ENCODE data around the gene KRTAP5-4. TPM values are rescaled to one million over a fixed set of nuclear protein-coding genes. Genes with fewer than 3 reads are reported as not detected.

Gene KRTAP5-4
- total RNA-seq, 1 experiment from 2014 or later, result not detected

DNA sequence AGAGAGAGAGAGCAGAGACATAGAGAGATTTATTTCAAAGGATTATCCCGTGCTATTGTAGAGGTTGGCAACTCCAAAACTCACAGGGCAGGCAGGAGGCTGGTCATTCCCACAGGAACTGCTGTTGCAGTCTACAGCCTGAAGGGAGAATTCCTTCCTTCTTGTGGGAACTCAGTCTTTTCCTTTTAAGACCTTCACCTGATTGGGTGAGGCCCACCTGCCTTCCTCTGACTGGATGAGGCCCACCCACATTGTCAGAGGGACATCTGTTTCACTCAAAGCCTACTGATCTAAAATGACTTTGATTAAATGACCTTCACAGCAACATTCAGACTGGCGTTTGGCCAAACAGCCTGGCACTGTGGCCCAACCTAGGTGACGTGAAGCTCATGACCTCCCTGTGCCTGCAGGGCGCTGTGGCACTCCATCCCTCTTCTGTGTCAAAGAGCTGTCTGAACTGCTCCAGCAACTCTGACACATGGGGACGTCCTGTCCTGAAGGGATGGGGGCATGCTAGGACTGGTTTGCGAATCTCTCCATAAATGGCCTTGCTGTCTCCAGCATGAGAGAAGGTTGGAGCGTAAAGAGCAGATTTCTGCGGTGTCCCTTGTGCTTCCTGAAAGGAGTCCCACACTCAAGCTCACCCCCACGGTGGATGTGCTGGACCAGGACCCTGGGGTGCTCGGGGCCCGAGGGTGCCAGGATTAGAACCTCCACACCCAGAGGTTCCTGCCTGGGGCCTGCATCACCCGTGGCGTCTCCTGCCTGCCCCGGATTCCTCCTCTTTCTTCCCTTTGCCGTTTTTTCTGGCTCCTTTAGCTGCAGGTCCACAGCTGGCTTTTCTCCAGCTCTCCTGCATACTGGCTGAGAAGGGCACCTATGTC lies 28.3 kb upstream of the KRTAP5-4 start:
- TF ChIP-seq, protein P1, sequence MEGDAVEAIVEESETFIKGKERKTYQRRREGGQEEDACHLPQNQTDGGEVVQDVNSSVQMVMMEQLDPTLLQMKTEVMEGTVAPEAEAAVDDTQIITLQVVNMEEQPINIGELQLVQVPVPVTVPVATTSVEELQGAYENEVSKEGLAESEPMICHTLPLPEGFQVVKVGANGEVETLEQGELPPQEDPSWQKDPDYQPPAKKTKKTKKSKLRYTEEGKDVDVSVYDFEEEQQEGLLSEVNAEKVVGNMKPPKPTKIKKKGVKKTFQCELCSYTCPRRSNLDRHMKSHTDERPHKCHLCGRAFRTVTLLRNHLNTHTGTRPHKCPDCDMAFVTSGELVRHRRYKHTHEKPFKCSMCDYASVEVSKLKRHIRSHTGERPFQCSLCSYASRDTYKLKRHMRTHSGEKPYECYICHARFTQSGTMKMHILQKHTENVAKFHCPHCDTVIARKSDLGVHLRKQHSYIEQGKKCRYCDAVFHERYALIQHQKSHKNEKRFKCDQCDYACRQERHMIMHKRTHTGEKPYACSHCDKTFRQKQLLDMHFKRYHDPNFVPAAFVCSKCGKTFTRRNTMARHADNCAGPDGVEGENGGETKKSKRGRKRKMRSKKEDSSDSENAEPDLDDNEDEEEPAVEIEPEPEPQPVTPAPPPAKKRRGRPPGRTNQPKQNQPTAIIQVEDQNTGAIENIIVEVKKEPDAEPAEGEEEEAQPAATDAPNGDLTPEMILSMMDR (IDR thresholded peaks at IDR 0.05), result no peak
- TF ChIP-seq POLR2AphosphoS5 (IDR thresholded peaks at IDR 0.05; ENCODE audit: low read depth, low read length) (no peak), TCF7L2 (IDR thresholded peaks at IDR 0.05; ENCODE audit: low read depth, low read length) (no peak), SIN3A (IDR thresholded peaks at IDR 0.05; ENCODE audit: borderline replicate concordance, insufficient read depth, low read depth, low read length) (no peak)
- TF ChIP-seq, protein P2, sequence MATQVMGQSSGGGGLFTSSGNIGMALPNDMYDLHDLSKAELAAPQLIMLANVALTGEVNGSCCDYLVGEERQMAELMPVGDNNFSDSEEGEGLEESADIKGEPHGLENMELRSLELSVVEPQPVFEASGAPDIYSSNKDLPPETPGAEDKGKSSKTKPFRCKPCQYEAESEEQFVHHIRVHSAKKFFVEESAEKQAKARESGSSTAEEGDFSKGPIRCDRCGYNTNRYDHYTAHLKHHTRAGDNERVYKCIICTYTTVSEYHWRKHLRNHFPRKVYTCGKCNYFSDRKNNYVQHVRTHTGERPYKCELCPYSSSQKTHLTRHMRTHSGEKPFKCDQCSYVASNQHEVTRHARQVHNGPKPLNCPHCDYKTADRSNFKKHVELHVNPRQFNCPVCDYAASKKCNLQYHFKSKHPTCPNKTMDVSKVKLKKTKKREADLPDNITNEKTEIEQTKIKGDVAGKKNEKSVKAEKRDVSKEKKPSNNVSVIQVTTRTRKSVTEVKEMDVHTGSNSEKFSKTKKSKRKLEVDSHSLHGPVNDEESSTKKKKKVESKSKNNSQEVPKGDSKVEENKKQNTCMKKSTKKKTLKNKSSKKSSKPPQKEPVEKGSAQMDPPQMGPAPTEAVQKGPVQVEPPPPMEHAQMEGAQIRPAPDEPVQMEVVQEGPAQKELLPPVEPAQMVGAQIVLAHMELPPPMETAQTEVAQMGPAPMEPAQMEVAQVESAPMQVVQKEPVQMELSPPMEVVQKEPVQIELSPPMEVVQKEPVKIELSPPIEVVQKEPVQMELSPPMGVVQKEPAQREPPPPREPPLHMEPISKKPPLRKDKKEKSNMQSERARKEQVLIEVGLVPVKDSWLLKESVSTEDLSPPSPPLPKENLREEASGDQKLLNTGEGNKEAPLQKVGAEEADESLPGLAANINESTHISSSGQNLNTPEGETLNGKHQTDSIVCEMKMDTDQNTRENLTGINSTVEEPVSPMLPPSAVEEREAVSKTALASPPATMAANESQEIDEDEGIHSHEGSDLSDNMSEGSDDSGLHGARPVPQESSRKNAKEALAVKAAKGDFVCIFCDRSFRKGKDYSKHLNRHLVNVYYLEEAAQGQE (IDR thresholded peaks at IDR 0.05; ENCODE audit: insufficient read depth in 1 of 2, low read depth in 2 of 2, low read length in 1 of 2), result no peak
- no peak overlapping the region for H3K27ac ChIP-seq (ENCODE audit: low read length)
- 0 out of 2 replicates have a peak, but pooled peaks cover 2% of the 10 kb centered on the region for H3K4me1 ChIP-seq (ENCODE audit: control insufficient read depth, insufficient read depth, low read length)
- ATAC-seq (no peak), DNase-seq (ENCODE audit: low read depth, low spot score) (no peak)
- intact Hi-C loops (cut with micrococcal nuclease; ENCODE audit: unreplicated experiment), result loop anchor here (5.0 kb wide), 3 partner anchors 42 to 502 kb away; no protein-coding TSS in a partner anchor
- POLR2A ChIA-PET, result interaction anchor here (0.6 kb wide), 1 partner anchor 105 kb away, joined by 3 read pairs; no protein-coding TSS in a partner anchor
- H3K9me3 ChIP-seq (ENCODE audit: control insufficient read depth, insufficient read depth, low read depth, low read length), result no peaks in the 10 kb centered on the region
- H3K27me3 ChIP-seq (ENCODE audit: control insufficient read depth, insufficient read depth, low read length), result no peaks in the 10 kb centered on the region
- no peak overlapping the region for H3K4me3 ChIP-seq (ENCODE audit: low read depth in 2 of 2, low read length in 2 of 2)
- CTCF ChIA-PET, result interaction anchor here (0.6 to 1.5 kb wide), 2 partner anchors 9 to 55 kb away, joined by 3 to 5 read pairs; no protein-coding TSS in a partner anchor
- in situ Hi-C loops (cut with HindIII; ENCODE audit: low pct_unique_long_range_greater_than_20kb, low sequenced_read_pairs), result no loop called here
- BruUV-seq (replicated peaks), result no TSS peak
- H3K36me3 ChIP-seq (ENCODE audit: control insufficient read depth, insufficient read depth, low read length), result no peaks in the 10 kb centered on the region

- H3K9me3 ChIP-seq (ENCODE audit: control insufficient read depth, insufficient read depth, low read depth, low read length), result no peaks in the 10 kb centered on the region
- no peak for ATAC-seq
- no peak overlapping the region for H3K27ac ChIP-seq (ENCODE audit: low read length)
- BruUV-seq (replicated peaks), result no TSS peak
- no peaks in the 10 kb centered on the region for H3K36me3 ChIP-seq (ENCODE audit: control insufficient read depth, insufficient read depth, low read length)
- 0 out of 2 replicates have a peak, but pooled peaks cover 2% of the 10 kb centered on the region for H3K4me1 ChIP-seq (ENCODE audit: control insufficient read depth, insufficient read depth, low read length)
- H3K27me3 ChIP-seq (ENCODE audit: control insufficient read depth, insufficient read depth, low read length), result no peaks in the 10 kb centered on the region
- H3K4me3 ChIP-seq (ENCODE audit: low read depth in 2 of 2, low read length in 2 of 2), result no peak overlapping the region
- intact Hi-C loops (cut with micrococcal nuclease; ENCODE audit: unreplicated experiment) (no loop called here), in situ Hi-C loops (cut with HindIII; ENCODE audit: low pct_unique_long_range_greater_than_20kb, low sequenced_read_pairs) (no loop called here)
- no peak for DNase-seq (ENCODE audit: low read depth, low spot score)
- TF ChIP-seq, protein P2 (IDR thresholded peaks at IDR 0.05; ENCODE audit: insufficient read depth in 1 of 2, low read depth in 2 of 2, low read length in 1 of 2), result no peak
- TF ChIP-seq, protein P1 (IDR thresholded peaks at IDR 0.05), result no peak
- TF ChIP-seq SIN3A (IDR thresholded peaks at IDR 0.05; ENCODE audit: borderline replicate concordance, insufficient read depth, low read depth, low read length) (no peak), POLR2AphosphoS5 (IDR thresholded peaks at IDR 0.05; ENCODE audit: low read depth, low read length) (no peak)
- ChIA-PET POLR2A (no interaction called here), CTCF (interaction anchor here (0.6 kb wide), 1 partner anchor 273 kb away, joined by 3 read pairs; no protein-coding TSS in a partner anchor)
Observed at GRCh38 chr11:1648653-1649420, 26.9 kb upstream of the KRTAP5-4 start.
